Liver (tissue), 2 donors: ENCODE measurements around the gene FNIP1.

ENCODE experiments used
- TF ChIP-seq, protein P1 (sequence below): fragments of 150-350 bp; IDR thresholded peaks from 2 replicates; pipeline ENCODE4 v1.5.1; 2017; ENCODE audit warnings: improper control_type of control experiment, low read depth, low read length; ENCODE audit not compliant: missing input control
- TF ChIP-seq, protein P2 (sequence below): IDR thresholded peaks from 2 replicates; pipeline ENCODE4 v1.6.1; 2016; ENCODE audit warnings: antibody characterized with exemption
- donor health status: healthy.

DNA sequence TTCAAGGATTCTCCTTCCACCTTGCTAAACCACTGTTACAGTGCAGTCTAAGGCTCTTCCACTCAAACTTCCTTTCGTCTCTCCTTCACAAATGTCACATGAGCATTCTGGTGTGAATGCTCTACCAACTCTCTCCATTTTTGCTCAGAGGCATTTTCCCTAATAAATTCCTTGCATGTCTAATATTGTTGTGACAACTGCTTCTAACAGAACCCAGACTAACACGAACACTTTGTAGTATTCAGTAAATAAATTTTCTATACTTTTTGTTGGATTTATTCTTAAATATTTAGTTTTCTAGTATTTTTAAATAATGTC lies 185.8 kb downstream of the FNIP1 start:
- TF ChIP-seq, protein P1, sequence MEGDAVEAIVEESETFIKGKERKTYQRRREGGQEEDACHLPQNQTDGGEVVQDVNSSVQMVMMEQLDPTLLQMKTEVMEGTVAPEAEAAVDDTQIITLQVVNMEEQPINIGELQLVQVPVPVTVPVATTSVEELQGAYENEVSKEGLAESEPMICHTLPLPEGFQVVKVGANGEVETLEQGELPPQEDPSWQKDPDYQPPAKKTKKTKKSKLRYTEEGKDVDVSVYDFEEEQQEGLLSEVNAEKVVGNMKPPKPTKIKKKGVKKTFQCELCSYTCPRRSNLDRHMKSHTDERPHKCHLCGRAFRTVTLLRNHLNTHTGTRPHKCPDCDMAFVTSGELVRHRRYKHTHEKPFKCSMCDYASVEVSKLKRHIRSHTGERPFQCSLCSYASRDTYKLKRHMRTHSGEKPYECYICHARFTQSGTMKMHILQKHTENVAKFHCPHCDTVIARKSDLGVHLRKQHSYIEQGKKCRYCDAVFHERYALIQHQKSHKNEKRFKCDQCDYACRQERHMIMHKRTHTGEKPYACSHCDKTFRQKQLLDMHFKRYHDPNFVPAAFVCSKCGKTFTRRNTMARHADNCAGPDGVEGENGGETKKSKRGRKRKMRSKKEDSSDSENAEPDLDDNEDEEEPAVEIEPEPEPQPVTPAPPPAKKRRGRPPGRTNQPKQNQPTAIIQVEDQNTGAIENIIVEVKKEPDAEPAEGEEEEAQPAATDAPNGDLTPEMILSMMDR: no peak
- TF ChIP-seq, protein P2, sequence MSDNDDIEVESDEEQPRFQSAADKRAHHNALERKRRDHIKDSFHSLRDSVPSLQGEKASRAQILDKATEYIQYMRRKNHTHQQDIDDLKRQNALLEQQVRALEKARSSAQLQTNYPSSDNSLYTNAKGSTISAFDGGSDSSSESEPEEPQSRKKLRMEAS: no peak
